ENCODE measurements around the gene CLIP2.
A peak's percentile ranks its signal among the peaks of the same experiment; 100 is the strongest.
"Not testable (repeated sequence)": the region's sequence is repeated elsewhere in the genome, so short reads cannot be mapped to it uniquely, and the experiment has no call there.

CLIP2 gene

GRCh38 chr7:74332373-74333176 lies 43.4 kb downstream of the CLIP2 start:
- TF ChIP-seq CTCF (conservative IDR thresholded peaks at IDR 0.05; ENCODE audit: control insufficient read depth, insufficient read depth, low read depth, low read length) = no peak
- no peak overlapping the region for H3K4me3 ChIP-seq (ENCODE audit: control insufficient read depth, low read depth, low read length)
- no peak for DNase-seq (ENCODE audit: low read depth)

DNA sequence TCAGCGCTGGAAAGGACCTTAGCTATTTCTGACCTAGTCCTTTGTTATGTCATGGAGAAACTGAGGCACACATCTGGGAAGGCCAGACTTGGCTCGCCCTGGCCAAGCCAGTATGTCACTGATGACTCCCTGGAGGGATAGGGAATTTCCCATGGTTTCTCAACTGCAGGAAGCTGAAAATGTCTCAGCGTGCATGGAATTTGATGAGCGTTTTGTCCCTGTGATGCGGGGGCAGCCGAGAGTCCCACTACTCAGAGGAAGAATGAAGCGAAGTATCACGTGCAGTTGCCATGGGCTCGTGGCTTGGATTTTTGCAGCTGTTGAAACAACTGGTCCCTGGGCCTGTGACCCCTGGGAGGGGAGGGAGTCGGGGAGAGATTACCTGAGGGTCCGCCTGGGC lies 44.8 kb downstream of the CLIP2 start:
- no peak for TF ChIP-seq CTCF (conservative IDR thresholded peaks at IDR 0.05; ENCODE audit: control insufficient read depth, insufficient read depth, low read depth, low read length)
- H3K4me3 ChIP-seq (ENCODE audit: control insufficient read depth, low read depth, low read length) = no peak overlapping the region
- peak; percentile 81 for DNase-seq (ENCODE audit: low read depth)

- no peak for DNase-seq (ENCODE audit: low read depth)
- TF ChIP-seq CTCF (conservative IDR thresholded peaks at IDR 0.05; ENCODE audit: control insufficient read depth, insufficient read depth, low read depth, low read length) = no peak
- no peak overlapping the region for H3K4me3 ChIP-seq (ENCODE audit: control insufficient read depth, low read depth, low read length)
Measured at GRCh38 chr7:74337926-74338325, 48.7 kb downstream of the CLIP2 start.

- no peak overlapping the region for H3K4me3 ChIP-seq (ENCODE audit: control insufficient read depth, low read depth, low read length)
- no peak for TF ChIP-seq CTCF (conservative IDR thresholded peaks at IDR 0.05; ENCODE audit: control insufficient read depth, insufficient read depth, low read depth, low read length)
- no peak for DNase-seq (ENCODE audit: low read depth)
Measured at GRCh38 chr7:74338366-74339108, 49.3 kb downstream of the CLIP2 start.

- H3K4me3 ChIP-seq (ENCODE audit: control insufficient read depth, low read depth, low read length); DNase-seq (ENCODE audit: low read depth): not testable (repeated sequence)
Measured at GRCh38 chr7:74339648-74340047, 50.4 kb downstream of the CLIP2 start.

- peak; percentile 83 for DNase-seq (ENCODE audit: low read depth)
- TF ChIP-seq CTCF (conservative IDR thresholded peaks at IDR 0.05; ENCODE audit: control insufficient read depth, insufficient read depth, low read depth, low read length) = no peak
- no peak overlapping the region for H3K4me3 ChIP-seq (ENCODE audit: control insufficient read depth, low read depth, low read length)
Measured at GRCh38 chr7:74343281-74344131, 54.3 kb downstream of the CLIP2 start.

Measured in fibroblast of mammary gland (primary cell).